Neural cell (in vitro differentiated cells): ENCODE measurements around the gene APBA3.

Source experiments
- EZH2 ChIP-seq: fragments of 200-600, 300-800 bp; shearing (Covaris generic), sonication (generic); IDR thresholded peaks from 2 replicates; pipeline ENCODE4 v1.6.1; 2014; ENCODE audit warnings: antibody characterized with exemption, low read length, borderline replicate concordance, mild to moderate bottlenecking; ENCODE audit not compliant: insufficient read depth, poor library complexity, severe bottlenecking
- POLR2AphosphoS5 ChIP-seq: IDR thresholded peaks from 2 replicates; pipeline ENCODE4 v1.6.1; 2012
- TF ChIP-seq, protein P1 (sequence below): IDR thresholded peaks from 2 replicates; pipeline ENCODE4 v1.6.1; 2012; ENCODE audit warnings: borderline replicate concordance

DNA sequence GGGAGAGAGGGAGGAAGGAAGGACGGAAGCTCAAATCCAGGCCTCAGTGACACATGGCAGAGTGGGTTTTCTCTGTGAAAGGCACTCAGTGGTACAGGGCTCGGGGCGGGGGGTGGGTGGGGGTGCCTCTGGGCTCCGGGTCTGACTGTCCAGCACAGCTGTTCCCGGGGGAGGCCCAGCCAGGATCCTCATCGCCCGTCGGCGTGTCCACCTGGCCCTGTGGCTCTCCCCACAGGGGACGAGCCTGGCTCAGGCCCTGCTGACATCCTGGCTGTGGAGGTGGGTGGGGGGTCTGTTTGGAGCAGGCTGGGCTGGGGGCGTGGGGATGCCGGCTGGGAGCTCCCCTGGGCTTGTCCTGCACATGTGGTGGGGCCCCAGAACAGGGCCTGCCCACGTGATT, 42.9 kb upstream of the APBA3 start:
- TF ChIP-seq EZH2 (no peak), POLR2AphosphoS5 (no peak)
- TF ChIP-seq, protein P1, sequence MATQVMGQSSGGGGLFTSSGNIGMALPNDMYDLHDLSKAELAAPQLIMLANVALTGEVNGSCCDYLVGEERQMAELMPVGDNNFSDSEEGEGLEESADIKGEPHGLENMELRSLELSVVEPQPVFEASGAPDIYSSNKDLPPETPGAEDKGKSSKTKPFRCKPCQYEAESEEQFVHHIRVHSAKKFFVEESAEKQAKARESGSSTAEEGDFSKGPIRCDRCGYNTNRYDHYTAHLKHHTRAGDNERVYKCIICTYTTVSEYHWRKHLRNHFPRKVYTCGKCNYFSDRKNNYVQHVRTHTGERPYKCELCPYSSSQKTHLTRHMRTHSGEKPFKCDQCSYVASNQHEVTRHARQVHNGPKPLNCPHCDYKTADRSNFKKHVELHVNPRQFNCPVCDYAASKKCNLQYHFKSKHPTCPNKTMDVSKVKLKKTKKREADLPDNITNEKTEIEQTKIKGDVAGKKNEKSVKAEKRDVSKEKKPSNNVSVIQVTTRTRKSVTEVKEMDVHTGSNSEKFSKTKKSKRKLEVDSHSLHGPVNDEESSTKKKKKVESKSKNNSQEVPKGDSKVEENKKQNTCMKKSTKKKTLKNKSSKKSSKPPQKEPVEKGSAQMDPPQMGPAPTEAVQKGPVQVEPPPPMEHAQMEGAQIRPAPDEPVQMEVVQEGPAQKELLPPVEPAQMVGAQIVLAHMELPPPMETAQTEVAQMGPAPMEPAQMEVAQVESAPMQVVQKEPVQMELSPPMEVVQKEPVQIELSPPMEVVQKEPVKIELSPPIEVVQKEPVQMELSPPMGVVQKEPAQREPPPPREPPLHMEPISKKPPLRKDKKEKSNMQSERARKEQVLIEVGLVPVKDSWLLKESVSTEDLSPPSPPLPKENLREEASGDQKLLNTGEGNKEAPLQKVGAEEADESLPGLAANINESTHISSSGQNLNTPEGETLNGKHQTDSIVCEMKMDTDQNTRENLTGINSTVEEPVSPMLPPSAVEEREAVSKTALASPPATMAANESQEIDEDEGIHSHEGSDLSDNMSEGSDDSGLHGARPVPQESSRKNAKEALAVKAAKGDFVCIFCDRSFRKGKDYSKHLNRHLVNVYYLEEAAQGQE, result no peak
